ENCODE results near the gene P4HB.
"Not testable (repeated sequence)": the region's sequence is repeated elsewhere in the genome, so short reads cannot be mapped to it uniquely, and the experiment has no call there.

P4HB gene

GRCh38 chr17:81844887-81845286, 15.4 kb downstream of the P4HB start:
- DNase-seq, result no peak

- DNase-seq, result no peak
Observed at GRCh38 chr17:81844327-81844851, 15.9 kb downstream of the P4HB start.

- no peak for DNase-seq
Observed at GRCh38 chr17:81843713-81844326, 16.5 kb downstream of the P4HB start.

GRCh38 chr17:81842725-81843504, 17.4 kb downstream of the P4HB start:
- DNase-seq, result no peak

GRCh38 chr17:81842378-81842724, 18.0 kb downstream of the P4HB start:
- DNase-seq, result no peak

- no peak for DNase-seq
Observed at GRCh38 chr17:81841866-81842265, 18.5 kb downstream of the P4HB start.

- DNase-seq, result no peak
Observed at GRCh38 chr17:81840826-81841778, 19.2 kb downstream of the P4HB start.

- not testable (repeated sequence) for DNase-seq
Observed at GRCh38 chr17:81840059-81840458, 20.3 kb downstream of the P4HB start.

GRCh38 chr17:81839301-81839700, 21.0 kb downstream of the P4HB start:
- DNase-seq, result no peak

- DNase-seq, result no peak
Observed at GRCh38 chr17:81838753-81839255, 21.5 kb downstream of the P4HB start.

- DNase-seq, result no peak
Observed at GRCh38 chr17:81837641-81838040, 22.7 kb downstream of the P4HB start.

GRCh38 chr17:81834831-81835267, 25.5 kb downstream of the P4HB start, which contains the start of gene PPP1R27:
Gene PPP1R27 (minus strand): TSS chr17:81835050. CDS start chr17:81834953, 97 bp downstream.
- no peak for DNase-seq

- DNase-seq, result no peak
Observed at GRCh38 chr17:81833921-81834830, 26.2 kb downstream of the P4HB start.

- DNase-seq, result peak; percentile 95
Observed at GRCh38 chr17:81833160-81833920, 27.0 kb downstream of the P4HB start, which contains the start of gene MCRIP1. Gene MCRIP1 (minus strand): TSS chr17:81833291. CDS start chr17:81824506, 8,785 bp downstream.

GRCh38 chr17:81832608-81833159, 27.7 kb downstream of the P4HB start:
- peak; percentile 59 for DNase-seq

- peak; percentile 60 for DNase-seq
Observed at GRCh38 chr17:81831957-81832607, 28.3 kb downstream of the P4HB start.

- DNase-seq, result no peak
Observed at GRCh38 chr17:81831563-81831956, 28.8 kb downstream of the P4HB start.

GRCh38 chr17:81829858-81830257, 30.5 kb downstream of the P4HB start:
- DNase-seq, result no peak

GRCh38 chr17:81828656-81829055, 31.7 kb downstream of the P4HB start:
- DNase-seq, result no peak

All from stimulated activated CD4-positive, alpha-beta T cell treated with anti-CD3 and anti-CD28 coated beads, Interleukin-1b, Interleukin-23, amount 100 ng/mL, for 48 hours (primary cell).